Epithelial cell of prostate (primary cell): Measurements from ENCODE around the gene RALGDS.

Source experiments
- DNase-seq: peaks from one replicate; pipeline ENCODE4 v3.0.0-alpha.2; 2011; ENCODE audit warnings: low read depth, low spot score
- H3K27ac ChIP-seq: fragments of 450-650 bp; 2 replicates; pipeline ENCODE4 v1.5.1; 2017; ENCODE audit warnings: mild to moderate bottlenecking

The RALGDS gene

DNA sequence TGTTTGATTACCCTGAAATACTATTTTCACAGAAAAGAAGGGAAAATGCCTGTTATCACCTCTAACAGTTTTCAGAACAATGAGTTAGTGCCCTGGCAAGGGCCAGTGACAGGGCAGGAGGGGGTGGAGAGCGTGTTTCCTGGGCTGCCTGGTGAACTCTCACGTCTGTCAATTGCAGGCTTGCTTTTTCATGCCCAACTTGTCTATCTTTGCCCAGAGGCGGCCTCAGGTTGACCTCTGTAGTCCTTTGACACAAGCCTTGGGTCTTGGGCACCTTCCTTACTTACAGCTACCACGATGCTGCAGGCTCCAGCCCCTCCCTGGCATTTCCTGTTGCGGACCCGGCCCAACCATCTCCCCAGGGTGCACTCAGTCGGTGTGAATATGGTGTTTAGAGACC, 61.4 kb downstream of the RALGDS start:
- H3K27ac ChIP-seq, result peak overlapping the region; percentile 31
- peak; percentile 24 for DNase-seq

- no peak for DNase-seq
- H3K27ac ChIP-seq, result no peak overlapping the region
These were observed 62.3 kb downstream of the RALGDS start for GRCh38 chr9:133058550-133059320.

DNA sequence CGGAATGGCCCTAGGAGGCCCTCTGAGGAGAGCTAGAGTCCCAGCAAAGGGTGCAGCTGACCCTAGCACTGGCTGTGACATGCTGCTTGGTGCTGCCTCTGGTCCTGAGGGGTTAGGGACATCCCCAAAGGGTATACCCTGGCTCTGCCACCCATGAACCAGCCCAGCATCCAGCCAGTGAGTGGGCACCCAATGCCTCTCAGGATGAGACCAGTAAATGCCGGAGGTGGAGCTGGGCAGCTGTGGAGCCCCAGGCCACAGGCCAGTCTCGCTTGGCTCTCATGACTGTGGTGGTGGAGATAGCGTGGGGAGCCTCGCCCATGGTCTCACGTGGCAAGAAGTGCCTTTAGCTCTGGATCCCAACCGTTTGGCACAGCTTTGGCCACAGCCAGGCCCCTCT, 63.0 kb downstream of the RALGDS start:
- DNase-seq, result no peak
- no peak overlapping the region for H3K27ac ChIP-seq

GRCh38 chr9:133057553-133057952, 63.5 kb downstream of the RALGDS start:
- DNase-seq, result no peak
- no peak overlapping the region for H3K27ac ChIP-seq

GRCh38 chr9:133057006-133057405, 64.0 kb downstream of the RALGDS start:
- H3K27ac ChIP-seq, result no peak overlapping the region

DNA sequence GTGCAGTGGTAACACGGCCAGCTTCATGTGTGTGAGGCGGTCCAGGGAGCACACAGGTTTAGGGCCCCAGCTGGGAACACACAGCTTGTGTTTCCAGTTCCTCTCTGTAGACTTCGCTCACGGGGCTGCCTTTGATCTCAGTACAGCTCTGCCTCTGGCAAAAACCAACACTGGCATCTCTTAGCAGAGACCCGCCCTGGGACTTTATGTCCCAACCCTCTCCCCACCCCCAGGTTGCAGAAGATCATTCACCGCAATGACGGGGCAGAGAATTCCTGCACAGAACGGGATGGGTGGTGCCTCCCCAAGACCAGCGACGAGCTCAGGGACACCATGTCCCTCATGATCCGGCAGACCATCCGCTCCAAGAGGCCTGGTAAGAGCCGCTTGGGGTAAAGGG, 64.5 kb downstream of the RALGDS start:
- no peak for DNase-seq

More at GRCh38 chr9:133057006-133057405, 64.0 kb downstream of the RALGDS start:
- DNase-seq, result no peak

DNA sequence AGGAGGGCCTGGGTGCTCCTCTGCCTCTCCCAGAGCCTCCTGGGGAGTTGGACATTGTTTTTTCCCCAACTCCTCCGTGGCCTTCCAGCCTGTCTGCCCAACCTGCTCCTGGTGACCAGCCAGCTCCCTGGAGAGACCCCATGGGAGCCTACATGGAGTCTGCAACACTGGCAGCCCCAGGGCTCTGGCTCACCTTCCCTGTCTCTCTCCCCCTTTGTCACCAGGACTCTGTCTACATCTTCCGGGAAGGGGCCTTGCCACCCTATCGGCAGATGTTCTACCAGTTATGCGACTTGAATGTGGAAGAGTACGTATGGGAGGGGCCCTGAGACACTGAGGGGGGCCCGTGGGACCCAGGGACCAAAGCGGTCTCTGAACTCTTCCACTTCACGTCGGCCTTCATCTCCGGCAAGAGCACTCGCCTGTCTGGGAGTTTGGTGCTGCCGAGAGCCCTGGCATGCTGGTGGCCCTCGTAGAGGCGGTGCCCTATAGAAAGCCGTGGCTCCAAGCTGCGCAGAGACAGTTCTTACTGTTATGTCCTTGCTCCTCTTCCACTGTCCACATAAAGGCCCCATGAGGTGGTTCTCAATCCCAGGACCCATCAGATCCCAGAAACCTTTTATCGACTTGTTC, 65.1 kb downstream of the RALGDS start:
- H3K27ac ChIP-seq, result no peak overlapping the region
- DNase-seq, result no peak

More for the DNA sequence above, 64.5 kb downstream of the RALGDS start:
- H3K27ac ChIP-seq, result no peak overlapping the region

DNA sequence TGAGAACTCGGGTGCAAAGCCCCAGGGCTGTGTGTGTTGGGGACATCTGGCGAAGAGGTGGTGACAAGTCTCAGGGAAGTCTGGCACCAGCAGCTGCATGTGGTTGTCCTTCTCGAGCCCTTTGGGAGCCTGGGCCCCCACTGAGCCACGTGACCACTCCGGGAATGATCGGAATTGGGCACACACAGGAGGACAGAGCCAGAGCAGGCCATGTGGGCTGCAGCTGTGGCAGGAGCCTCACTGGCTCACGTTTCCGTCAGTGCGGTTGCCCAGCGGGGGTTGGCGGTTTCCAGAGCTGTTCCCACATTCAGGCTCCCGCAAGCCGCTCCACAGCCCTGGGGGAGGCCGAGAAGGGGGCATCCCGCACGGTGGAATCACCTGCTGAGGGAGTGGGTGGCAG, 66.1 kb downstream of the RALGDS start:
- H3K27ac ChIP-seq, result no peak overlapping the region
- no peak for DNase-seq

- no peak for DNase-seq
- H3K27ac ChIP-seq, result no peak overlapping the region
These were observed 66.7 kb downstream of the RALGDS start for GRCh38 chr9:133054194-133054890.

- no peak for DNase-seq
- no peak overlapping the region for H3K27ac ChIP-seq
These were observed 69.0 kb downstream of the RALGDS start for GRCh38 chr9:133051966-133052539.

DNA sequence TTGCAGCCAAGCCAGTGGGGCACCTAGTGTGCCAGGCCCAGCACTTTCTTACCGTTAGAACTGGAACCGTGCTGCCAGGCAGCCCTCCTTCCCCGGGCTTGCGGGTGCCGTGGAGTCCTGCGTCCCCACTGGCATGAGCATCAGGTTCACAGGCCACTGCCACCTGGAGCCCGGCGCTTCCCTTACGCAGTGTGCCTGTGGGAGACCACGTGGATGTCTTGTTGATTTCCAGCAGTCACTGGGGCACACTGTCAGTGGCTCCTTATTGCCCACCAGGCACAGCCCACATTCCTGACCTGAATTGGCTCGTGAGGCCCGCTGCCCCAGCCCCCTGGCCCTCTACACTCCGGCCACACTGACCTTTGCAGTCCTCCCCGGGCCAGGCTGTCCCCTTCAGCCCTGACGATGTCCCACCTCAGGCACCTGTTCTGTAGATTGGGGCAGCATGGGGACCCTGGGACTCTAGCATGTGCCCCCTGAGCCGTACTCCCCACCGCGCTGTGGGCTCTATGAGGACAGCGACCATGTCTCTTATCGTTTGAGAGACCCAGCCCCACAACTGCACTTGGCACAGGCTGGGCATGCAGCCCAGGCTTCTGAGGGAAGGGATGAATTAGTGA, 69.6 kb downstream of the RALGDS start:
- no peak for DNase-seq
- H3K27ac ChIP-seq, result no peak overlapping the region

GRCh38 chr9:133050781-133051180, 70.3 kb downstream of the RALGDS start:
- H3K27ac ChIP-seq, result no peak overlapping the region
- no peak for DNase-seq

DNA sequence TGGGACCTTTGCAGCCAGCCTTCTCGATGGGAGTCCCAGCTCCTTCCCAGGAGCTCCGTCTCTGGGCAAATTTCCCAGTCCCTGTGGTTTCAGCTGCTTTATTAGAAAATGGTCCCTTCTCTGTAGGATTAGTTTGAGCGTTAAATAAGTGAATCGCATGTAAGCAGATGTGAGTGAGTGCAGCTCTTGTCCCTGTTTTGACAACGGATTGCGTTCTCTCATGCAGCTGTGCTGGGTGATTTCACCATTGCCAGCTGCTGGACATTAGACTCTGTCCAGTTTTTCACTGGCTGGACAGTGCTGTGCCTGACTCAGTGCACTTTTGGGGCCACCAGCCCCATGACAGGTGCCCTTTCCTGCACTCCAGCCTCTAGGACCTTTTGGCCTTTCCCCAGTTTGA, 70.9 kb downstream of the RALGDS start:
- no peak overlapping the region for H3K27ac ChIP-seq
- DNase-seq, result no peak

DNA sequence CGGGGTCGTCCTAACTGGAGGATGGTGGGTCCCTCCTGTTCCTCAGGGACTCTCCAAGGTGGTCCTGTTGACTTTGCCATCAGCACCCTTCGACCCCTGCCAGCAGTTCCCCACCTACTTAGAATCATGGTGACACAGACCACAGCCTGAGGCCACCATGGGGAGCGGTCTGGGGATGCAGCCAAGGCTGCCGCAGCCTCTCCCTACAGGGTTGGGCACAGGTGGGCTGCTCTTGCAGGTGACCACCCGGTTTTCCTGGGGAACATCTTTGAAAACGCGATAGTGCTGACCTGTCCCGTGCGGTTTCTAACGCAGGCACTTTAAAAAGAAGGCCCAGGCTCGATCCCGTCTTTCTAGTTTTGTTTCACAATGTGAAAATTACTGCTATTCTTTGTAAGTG, 72.0 kb downstream of the RALGDS start:
- no peak overlapping the region for H3K27ac ChIP-seq
- DNase-seq, result no peak

DNA sequence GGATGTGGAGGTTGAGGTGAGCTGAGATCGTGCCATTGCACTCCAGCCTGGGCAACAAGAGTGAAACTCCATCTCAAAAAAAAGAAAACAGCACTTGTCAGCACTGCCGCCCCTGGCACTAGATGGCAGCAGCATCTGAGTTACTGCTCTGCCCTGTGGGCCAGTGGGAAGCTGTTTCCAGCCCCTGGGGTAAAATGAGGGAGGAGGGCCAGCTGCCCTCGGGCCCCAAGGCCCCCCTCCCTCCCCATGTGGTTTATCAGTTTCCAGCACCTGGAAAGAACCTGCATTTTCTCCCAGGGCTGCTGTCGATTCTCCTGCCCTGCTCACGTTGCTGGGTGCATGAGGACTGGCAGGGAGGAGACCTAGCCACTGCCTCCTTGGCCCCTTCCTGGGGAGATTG, 72.4 kb downstream of the RALGDS start:
- DNase-seq, result no peak
- no peak overlapping the region for H3K27ac ChIP-seq
